GM21367 (cell line): ENCODE measurements around the gene SLC25A34.

Experiments
- ATAC-seq: cut with Tn5 transposase; IDR thresholded peaks from one replicate; pipeline ENCODE4 v1.9.1; 2021; ENCODE audit not compliant: unreplicated experiment

SLC25A34 gene

GRCh38 chr1:15732686-15733081 is 3.4 kb upstream of the SLC25A34 start:
- ATAC-seq: no peak

- no peak for ATAC-seq
Observed at GRCh38 chr1:15733218-15733725, 2.8 kb upstream of the SLC25A34 start.

GRCh38 chr1:15733726-15734226 is 2.3 kb upstream of the SLC25A34 start:
- ATAC-seq: no peak

GRCh38 chr1:15734296-15734695 is 1.8 kb upstream of the SLC25A34 start:
- no peak for ATAC-seq

- no peak for ATAC-seq
Observed at GRCh38 chr1:15734901-15735300, 1.2 kb upstream of the SLC25A34 start.

GRCh38 chr1:15735304-15736037 is 587 bp upstream of the SLC25A34 start:
- no peak for ATAC-seq

GRCh38 chr1:15736892-15737261 is 819 bp downstream of the SLC25A34 start:
- no peak for ATAC-seq

- no peak for ATAC-seq
Observed at GRCh38 chr1:15737324-15738319, 1.6 kb downstream of the SLC25A34 start.

- ATAC-seq: no peak
Observed at GRCh38 chr1:15738416-15739113, 2.5 kb downstream of the SLC25A34 start.

- ATAC-seq: no peak
Observed at GRCh38 chr1:15739259-15739658, 3.2 kb downstream of the SLC25A34 start.

- ATAC-seq: no peak
Observed at GRCh38 chr1:15739745-15740144, 3.7 kb downstream of the SLC25A34 start.

- no peak for ATAC-seq
Observed at GRCh38 chr1:15740924-15741850, 5.1 kb downstream of the SLC25A34 start.

GRCh38 chr1:15742339-15742801 is 6.3 kb downstream of the SLC25A34 start, which contains the start of gene TMEM82:
TMEM82 (plus strand) TSS chr1:15742499; CDS start chr1:15742560, 61 bp downstream.
- no peak for ATAC-seq

GRCh38 chr1:15744122-15744679 is 8.1 kb downstream of the SLC25A34 start:
- ATAC-seq: no peak

GRCh38 chr1:15747378-15747777 is 11.3 kb downstream of the SLC25A34 start:
- no peak for ATAC-seq

GRCh38 chr1:15748264-15748663 is 12.2 kb downstream of the SLC25A34 start:
- ATAC-seq: no peak

- ATAC-seq: no peak
Observed at GRCh38 chr1:15748690-15749398, 12.8 kb downstream of the SLC25A34 start.

GRCh38 chr1:15749399-15750291 is 13.6 kb downstream of the SLC25A34 start:
- no peak for ATAC-seq
